Stimulated activated CD8-positive, alpha-beta memory T cell treated with anti-CD3 and anti-CD28 coated beads, Interleukin-15, amount 100 ng/mL, for 4 hours (primary cell): ENCODE results near the gene CNN2.

Experiments
- DNase-seq, 2 donors: peaks; one replicate each; pipeline ENCODE4 v3.0.0-alpha.2; 2020; ENCODE audit warnings: low read depth in 2 of 2

Gene CNN2

DNA sequence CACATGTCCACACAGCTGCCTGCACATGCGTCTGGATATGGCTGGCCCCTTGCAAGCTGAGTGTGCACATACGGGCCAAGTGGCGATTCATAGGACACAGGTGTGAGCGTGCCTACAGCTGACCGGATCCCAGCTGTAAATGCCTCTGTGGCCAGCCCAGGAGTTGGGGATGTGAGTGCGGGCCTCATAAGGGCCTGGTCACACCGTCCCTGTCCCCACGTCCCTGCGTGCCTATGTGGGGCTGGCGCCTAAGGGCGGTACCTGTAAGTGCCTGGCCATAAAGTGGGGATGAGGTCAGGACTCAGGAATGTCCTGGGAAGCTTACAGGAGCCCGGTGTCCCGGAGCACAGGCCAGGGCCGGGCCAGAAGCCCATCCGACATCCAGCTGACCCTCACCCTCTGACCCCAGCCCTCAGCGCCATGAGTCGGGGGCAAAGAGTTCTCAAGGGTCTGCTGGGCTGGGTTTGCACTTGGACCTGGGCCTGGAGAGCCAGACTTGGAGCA, 39.2 kb downstream of the CNN2 start:
- DNase-seq: no peak

DNA sequence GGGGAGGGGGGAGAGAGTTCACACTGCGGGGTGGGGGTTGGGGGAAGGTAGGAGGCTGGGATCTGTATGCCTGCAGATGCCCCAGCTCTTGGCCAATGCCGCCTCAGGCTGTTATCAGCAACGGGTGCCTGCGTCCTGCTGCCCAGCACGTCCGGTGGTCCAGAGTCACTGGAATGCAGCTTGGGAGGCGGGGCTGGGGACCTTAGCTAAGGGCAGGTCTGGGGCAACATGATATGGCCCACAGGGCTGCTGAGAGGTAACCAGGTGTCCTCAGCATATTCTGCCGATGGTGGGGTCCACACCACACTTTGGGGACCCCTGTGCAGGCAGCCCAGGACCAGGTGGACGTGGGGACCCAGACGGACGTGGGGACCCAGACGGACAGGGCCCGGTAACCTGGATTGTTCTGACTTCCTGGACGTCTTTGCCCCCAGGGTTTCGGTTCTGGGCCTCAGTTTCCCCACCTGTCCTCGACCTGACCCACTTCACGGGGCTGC, 39.9 kb downstream of the CNN2 start:
- no peak for DNase-seq

DNA sequence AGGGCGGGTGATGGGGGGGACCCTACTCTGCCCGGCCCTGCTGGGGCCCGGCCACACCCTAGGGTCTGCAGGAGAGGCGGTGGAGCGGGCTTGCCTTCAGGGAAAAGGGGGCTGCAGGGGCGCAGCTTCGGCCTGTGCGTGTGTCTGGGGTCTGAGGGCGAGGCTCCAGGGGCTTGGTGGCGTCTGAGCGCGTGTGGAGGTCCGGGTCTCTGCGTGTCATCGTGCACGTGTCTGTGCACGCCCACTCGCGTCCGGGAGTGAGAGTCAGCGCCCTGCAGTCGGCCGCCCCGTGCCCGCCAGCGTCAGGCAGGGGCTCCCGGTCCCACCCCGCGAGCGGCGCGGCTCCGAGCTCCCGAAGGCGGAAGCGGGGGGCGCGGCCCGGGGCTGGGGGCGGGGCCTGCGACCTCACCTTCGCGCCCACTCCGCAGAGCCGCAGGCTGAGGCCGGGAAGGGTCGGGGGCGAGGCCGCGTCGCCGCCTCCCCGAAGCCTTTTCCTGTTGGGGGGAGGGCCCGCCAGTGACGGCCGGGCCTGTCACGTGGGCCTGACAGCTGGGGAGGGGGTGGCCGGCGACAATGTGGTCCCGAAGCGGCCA, 40.4 kb downstream of the CNN2 start, which contains the start of gene ARHGAP45:
ARHGAP45 (plus strand) TSS at position 420 of the 593 bp plus-strand sequence. CDS start 239 bp downstream, outside the sequence.
- peak; percentile 68 to 78 for DNase-seq

DNA sequence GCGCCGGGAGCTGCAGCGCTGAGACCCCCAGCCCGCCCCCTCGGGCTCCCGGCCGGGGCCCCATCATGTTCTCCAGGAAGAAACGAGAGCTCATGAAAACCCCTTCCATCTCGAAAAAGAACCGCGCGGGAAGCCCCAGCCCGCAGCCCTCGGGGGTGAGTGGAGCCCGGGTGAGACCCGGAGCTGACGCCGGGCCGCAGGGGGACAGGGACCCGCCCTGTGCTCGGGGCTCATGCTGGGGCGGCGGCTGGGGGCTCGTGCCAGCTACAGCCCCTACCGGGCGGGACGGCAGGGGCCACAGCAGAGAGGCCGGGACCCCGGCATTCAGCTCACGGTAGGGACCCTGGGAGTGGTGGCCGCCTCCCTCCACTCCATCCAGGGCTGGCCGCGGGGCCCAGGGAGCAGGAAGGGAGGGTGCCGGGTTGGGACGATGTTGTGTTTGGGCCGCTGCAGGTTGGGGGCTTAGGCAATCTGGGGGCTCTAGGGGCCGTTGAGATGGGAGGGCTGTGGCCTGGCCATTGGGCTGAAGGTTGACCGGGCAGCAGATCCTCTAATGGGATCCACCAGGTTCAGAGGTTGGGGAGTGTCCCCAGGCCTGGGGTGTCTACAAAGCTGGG, 41.0 kb downstream of the CNN2 start:
- DNase-seq: peak in 1 of 2 donors; percentile 38

DNA sequence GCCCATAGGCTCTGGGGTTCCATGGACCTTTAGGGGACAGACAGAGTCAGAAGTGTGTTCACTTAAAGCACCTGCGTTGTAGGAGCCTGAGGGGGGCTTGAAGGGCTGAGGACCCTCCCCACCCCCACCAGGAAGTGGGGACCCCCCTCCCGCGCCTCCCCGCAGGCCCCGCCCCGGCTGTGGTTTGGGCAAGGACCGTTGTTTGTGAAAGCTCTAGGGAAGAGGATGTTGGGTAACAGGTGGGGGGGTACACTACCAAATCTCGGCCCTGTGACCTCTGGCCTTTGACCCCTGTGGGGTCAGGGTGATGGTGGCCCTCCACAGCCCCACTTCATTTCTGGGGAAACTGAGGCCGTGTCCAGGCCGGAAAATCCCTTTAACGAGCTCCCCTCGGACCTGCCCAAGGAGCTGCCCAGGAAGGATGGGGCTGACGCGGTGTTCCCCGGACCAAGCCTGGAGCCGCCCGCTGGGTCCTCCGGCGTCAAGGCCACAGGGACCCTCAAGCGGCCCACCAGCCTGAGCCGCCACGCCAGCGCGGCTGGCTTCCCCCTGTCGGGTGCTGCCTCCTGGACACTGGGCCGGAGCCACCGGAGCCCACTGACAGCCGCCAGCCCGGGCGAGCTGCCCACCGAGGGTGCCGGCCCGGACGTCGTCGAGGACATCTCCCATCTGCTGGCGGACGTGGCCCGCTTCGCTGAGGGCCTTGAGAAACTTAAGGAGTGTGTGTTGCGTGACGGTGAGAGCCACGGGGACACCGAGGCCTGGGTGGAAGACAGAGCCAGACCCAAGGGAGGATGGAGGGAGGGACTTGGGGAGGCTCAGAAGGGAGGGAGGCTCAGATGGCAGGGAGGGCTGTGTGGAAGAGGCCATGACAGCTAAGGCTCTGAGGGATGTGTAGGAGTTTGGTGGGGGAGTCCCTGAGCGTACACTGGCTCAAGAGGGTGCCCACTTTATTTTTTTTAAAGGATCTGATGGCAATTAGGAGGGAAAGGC, 41.9 kb downstream of the CNN2 start:
- DNase-seq: no peak

DNA sequence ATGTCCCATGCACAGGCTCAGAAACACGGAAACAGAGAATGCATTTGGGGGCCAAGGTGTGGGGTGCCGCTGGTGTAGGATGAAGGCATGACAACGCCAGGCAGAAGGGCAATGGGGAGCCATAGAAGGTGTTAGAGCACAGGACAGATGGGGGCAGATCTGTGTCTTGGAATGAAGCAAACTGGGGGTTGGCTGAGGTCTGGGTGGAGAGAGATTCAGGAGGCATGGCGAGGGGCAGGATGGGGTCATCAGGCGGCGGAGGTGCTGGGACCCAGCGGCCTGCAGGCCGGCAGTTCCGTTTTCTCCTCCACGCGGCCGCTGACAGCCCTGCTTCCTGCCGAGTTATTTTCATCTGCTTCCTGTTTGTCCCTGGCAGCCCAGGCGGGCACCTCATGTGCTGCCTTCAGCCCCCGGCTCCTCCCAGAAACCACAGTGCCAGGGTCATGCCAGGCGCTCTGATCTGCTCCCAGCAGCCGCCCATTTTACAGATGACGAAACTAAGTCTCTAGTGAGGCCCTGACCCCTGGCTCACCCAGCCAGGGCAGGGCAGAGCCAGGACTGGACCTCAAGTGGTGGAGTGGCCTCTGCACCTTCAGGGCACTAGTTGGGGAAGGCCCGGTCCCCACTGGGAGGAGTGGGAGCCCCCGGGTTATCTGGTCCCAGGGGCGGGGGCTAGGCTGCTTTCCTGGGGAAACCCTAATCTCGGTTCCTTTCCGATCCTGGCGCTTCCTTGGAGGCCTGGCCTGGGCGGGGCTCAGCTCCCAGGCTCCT, 42.8 kb downstream of the CNN2 start:
- peak; percentile 41 for DNase-seq

DNA sequence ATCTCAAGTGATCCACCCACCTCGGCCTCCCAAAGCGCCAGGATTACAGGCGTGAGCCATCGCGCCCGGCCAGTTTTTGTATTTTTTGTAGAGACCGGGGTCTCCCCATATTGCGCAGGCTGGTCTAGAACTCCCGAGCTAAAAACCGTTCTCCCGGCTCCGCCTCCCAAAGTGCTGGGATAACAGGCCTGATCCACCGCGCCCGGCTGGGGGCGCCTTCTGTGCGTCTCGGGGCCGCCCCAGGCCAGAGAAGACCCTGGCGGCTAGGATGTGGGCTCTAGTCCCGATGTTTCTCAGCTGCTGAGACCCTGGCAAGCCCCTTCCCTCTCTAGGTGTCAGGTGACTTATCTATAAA, 44.1 kb downstream of the CNN2 start:
- no peak for DNase-seq

DNA sequence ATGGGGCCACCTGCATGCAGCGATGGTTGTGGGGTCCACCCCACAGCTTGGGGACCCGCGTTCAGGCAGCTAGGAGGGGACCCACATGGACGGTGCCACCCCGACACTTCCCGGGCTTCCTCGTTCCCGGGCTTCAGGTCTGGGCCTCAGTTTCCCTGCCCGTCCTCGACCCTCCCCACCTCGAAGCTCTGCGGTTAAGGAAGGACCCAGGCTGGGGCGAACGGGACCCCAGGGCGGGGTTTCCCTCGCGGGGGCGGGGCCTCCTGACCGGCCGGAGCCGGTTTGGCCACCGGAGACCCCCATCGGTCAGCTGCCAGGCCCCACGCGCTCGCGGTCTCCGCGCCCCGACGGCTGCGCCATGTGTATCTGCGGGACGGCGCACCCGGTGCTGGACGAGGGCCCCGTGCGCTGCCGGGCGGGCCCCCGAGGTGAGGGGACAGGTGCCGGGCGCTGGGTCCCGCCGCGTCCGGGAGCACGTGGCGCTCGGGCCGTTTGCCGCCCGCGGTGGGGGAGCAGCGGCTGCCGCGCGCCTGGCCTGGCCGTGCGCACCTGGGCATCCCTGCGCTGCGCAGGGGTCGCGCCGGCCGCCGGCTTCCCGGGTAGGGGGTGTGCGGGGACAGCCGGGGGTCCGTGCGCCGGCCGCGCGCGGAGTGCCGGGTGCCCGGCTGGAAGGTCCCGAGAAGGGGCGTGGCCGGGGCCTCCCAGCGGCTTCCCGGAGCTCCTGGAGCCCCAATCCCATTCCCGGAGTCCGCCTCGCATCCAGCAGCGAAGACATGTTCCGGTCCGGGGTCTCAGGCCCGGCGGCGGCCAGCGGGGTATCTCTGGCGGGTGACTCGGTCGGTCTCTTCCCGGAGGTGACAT, 44.8 kb downstream of the CNN2 start:
- DNase-seq: no peak

DNA sequence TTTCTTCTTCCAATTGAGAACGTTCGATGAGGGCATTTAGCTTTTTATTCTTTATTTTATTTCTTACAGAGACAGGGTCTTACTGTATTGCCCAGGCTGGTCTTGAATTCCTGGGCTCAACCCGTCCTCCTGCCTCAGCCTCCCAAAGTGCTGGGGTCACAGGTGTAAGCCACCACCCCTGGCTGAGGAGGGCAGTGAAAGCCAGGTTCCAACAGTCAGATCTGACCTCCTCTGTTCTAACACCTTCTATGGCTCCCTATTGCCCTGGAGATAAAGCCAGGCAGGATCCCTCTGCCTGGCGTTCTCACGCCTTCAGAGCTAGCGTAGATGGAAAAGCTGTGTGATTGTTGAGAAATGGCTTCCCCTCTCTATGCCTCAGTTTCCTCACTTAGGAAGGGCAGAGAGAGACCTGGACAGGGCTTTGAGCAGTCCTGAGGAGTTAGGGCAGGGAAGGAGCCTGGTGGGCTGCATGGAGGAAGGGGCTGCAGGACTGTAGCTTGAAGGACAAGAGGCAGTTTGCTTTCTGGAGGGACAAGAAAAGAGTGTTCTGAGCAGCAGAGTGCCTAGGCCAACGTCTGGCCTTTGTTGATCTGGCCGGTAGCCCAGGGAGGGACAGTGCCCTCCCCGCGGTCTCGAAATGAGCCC, 46.1 kb downstream of the CNN2 start:
- DNase-seq: no peak

DNA sequence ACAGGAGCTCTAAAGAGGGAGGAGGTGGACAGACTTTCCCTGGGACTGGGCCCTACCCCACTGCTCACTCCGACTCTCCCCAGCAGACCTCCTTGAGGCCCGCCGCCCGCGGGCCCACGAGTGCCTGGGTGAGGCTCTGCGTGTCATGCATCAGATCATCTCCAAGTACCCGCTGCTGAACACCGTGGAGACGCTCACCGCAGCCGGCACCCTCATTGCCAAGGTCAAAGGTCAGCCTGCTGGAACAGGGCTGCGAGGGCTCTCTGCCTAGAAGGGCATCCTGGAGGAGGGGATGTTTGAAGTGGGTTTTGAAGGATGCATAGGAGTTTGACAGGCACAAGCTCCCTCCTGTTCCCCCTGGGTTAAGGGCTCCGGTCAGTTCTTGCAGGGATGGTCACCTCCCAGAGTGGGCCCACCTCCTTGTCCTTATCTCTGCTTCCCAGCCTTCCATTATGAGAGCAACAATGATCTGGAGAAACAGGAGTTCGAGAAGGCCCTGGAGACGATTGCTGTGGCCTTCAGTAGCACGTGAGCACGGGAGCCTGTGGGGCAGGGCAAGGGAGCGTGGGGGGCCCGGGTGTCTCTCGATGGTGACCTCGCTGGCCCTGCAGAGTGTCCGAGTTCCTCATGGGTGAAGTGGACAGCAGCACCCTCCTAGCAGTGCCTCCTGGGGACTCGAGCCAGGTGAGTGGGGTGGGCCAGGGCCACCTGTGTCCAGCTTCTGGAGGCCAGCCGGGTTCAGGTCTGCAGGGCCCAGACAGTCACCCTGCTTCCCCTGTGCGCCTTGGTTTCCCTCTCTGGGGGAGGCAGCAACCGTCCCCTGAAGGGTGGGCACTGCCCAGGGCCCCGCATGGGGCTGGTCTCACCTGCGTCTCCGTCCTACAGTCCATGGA, 46.9 kb downstream of the CNN2 start:
- no peak for DNase-seq

DNA sequence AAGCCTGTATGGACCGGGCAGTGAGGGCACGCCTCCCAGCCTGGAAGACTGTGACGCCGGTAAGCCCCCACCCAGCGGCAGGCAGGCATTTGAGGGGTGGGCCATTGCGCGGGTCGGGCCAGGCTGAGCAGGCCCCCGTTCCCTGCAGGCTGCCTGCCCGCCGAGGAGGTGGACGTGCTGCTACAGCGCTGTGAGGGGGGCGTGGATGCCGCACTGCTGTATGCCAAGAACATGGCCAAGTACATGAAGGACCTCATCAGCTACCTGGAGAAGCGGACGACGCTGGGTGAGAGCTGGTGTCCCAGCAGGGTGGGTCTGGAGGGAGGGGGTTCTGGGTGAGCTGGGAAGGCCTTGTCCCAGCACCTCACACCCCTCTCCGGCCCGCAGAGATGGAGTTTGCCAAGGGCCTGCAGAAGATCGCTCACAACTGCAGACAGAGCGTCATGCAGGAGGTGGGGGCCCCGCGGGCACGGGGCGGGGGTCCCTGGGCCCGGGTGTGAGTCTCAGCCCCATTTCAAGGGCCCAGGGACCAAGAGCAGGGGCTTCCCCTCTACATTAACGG, 47.6 kb downstream of the CNN2 start:
- DNase-seq: no peak

DNA sequence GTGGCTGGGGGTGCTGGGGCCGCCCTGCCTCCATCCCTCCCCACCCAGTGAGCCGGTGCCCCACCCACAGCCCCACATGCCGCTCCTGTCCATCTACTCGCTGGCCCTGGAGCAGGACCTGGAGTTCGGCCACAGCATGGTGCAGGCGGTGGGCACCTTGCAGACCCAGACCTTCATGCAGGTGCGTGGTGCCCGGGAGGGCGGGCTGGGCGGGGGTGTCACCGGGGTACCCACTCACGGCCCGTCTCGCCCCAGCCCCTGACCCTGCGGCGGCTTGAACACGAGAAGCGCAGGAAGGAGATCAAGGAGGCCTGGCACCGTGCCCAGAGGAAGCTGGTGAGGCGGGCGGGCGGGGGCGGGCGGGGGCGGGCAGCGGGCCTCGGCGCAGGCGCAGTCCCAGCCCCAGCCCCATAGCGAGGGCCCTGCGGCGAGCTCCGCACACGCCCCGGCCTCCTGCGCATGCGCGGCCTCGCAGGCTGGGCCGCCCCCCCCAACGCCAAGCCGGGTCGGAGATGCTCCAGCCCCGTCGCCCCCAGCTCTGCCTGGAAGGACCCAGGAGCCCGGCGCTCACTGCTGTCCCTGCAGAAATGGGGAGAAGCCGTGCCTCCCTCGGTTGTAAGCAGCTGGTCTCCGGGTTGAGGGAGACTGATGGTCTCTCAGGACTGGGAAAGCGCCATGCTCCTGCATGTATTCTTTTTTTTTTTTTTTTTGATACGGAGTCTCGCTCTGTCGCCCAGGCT, 48.3 kb downstream of the CNN2 start:
- DNase-seq: peak; percentile 78 to 85

DNA sequence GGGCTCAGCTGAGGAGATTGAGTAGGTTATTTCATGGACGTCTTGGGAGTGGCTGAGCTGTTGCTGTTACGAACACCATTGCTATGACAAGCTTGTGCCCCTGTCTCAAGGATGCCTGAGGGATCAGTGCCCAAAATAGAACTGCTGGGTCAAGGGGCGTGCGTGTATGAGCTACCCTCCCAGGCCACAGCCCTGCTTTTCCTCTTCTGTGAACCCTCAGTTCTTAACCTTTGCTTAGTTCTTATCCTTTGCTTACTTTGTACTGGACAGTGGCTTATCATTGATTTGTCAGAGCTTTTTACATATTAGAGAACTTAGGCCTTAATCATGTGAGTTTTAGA, 49.6 kb downstream of the CNN2 start:
- no peak for DNase-seq

DNA sequence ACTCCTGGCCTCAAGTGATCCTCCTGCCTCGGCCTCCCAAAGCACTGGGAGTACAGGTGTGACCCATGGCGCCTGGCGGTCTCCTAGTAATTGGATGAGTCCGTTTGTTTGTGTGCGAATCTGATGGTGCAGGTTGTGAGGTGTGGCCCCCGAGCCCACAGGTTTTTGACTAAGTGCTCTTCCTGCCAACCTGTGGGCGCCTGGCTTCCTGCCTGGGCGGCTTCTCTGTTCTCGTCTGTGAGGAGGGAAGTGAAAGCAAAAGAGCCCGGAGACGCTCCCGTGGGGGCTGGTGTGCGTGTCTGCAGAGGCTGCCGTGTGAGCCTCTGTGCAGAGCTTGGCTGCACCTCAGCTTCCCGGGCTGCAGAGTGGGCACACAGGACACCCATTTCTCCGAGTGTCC, 50.5 kb downstream of the CNN2 start:
- DNase-seq: peak; percentile 83 to 90

DNA sequence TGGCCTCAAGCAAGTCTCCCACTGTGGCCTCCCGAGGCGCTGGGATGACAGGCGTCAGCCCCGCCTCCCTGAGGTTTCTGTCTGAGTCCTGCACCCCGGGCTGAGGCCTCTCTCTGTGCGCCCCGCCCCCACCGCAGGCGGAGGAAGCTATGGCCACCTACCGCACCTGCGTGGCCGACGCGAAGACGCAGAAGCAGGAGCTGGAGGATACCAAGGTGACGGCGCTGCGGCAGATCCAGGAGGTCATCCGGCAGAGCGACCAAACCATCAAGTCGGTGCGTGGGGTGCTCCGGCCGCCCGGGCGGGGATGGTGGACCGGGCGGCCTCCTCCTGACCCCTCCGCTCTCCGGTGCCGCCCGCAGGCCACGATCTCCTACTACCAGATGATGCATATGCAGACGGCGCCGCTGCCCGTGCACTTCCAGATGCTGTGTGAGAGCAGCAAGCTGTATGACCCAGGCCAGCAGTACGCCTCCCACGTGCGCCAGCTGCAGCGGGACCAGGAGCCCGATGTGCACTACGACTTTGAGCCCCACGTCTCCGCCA, 53.2 kb downstream of the CNN2 start:
- DNase-seq: no peak

DNA sequence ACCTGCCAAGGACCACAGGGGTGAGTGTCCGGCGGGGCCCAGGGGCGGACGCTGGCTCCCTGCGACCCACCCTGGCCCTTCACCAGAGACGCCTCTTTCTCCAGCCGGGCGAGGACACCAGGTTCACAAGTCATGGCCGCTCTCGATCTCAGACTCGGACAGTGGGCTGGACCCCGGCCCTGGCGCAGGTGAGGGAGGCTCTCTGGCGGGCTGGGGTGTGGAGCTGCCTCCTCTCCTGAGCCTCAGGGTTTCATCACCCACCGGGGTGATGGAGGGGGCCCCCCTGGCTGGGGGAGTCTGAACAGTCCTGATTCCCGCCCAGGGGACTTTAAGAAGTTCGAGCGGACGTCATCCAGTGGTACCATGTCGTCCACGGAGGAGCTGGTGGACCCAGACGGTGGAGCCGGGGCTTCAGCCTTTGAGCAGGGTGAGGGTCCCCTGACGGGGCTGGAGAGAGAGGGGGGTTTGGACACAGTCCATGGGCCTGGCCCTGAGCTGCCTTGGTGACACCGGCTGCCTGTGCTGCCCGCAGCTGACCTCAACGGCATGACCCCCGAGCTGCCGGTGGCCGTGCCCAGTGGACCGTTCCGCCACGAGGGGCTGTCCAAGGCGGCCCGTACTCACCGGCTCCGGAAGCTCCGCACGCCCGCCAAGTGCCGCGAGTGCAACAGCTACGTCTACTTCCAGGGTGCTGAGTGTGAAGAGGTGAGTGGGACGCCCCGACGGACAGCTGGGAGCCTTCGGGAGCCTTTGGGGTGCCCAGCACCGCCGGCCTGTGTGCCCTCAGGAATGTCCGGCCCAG, 54.2 kb downstream of the CNN2 start:
- DNase-seq: no peak
